ENCODE measurements around the gene USP49.

DNA sequence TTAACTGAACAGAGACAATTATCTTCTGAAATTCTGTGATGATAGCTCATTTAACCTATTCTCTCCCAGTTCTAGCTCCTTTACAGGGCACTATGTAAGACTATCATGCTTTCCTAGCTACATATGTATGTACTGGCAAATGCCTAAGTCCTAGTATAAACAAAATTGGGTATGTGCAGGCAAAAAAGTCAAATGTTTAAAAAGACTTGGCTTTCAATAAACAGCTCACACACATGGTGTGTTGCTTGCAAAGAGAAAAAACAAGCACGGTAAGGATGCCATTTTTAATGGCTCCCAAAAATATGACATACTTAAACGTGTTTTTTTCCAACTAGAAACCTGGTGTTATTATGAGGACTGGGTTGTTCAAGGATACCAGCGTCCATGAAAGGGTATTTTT, 62.9 kb downstream of the USP49 start:
- TF ChIP-seq, protein P1, sequence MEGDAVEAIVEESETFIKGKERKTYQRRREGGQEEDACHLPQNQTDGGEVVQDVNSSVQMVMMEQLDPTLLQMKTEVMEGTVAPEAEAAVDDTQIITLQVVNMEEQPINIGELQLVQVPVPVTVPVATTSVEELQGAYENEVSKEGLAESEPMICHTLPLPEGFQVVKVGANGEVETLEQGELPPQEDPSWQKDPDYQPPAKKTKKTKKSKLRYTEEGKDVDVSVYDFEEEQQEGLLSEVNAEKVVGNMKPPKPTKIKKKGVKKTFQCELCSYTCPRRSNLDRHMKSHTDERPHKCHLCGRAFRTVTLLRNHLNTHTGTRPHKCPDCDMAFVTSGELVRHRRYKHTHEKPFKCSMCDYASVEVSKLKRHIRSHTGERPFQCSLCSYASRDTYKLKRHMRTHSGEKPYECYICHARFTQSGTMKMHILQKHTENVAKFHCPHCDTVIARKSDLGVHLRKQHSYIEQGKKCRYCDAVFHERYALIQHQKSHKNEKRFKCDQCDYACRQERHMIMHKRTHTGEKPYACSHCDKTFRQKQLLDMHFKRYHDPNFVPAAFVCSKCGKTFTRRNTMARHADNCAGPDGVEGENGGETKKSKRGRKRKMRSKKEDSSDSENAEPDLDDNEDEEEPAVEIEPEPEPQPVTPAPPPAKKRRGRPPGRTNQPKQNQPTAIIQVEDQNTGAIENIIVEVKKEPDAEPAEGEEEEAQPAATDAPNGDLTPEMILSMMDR (IDR thresholded peaks at IDR 0.05), result no peak
- no peak for TF ChIP-seq POLR2A (IDR thresholded peaks at IDR 0.05)
